Cerebellar nuclear complex (tissue), 1 donor: ENCODE measurements around the gene OPHN1.
"Not testable (repeated sequence)": the region's sequence is repeated elsewhere in the genome, so short reads cannot be mapped to it uniquely, and the experiment has no call there.

Source experiments
- DNase-seq, 2 experiments: peaks; one replicate each; lab custom pipeline; 2025; lab: John Stamatoyannopoulos, UW

The OPHN1 gene

GRCh38 chrX:68175562-68175961, 257.7 kb downstream of the OPHN1 start:
- no peak for DNase-seq

GRCh38 chrX:68163441-68163840, 269.9 kb downstream of the OPHN1 start:
- DNase-seq, result no peak

- no peak for DNase-seq
Observed at GRCh38 chrX:68147848-68148247, 285.4 kb downstream of the OPHN1 start.

- no peak for DNase-seq
Observed at GRCh38 chrX:68146054-68146453, 287.2 kb downstream of the OPHN1 start.

GRCh38 chrX:68139791-68140190, 293.5 kb downstream of the OPHN1 start:
- DNase-seq, result no peak

GRCh38 chrX:68133181-68133580, 300.1 kb downstream of the OPHN1 start:
- no peak for DNase-seq

- DNase-seq, result no peak
Observed at GRCh38 chrX:68132749-68133148, 300.5 kb downstream of the OPHN1 start.

- no peak for DNase-seq
Observed at GRCh38 chrX:68121835-68122234, 311.5 kb downstream of the OPHN1 start.

GRCh38 chrX:68121371-68121770, 311.9 kb downstream of the OPHN1 start:
- DNase-seq, result no peak

- no peak for DNase-seq
Observed at GRCh38 chrX:68115371-68115770, 317.9 kb downstream of the OPHN1 start.

GRCh38 chrX:68114573-68115129, 318.6 kb downstream of the OPHN1 start:
- DNase-seq, result no peak

- DNase-seq, result no peak
Observed at GRCh38 chrX:68113837-68114572, 319.3 kb downstream of the OPHN1 start.

- DNase-seq, result no peak
Observed at GRCh38 chrX:68112321-68112720, 321.0 kb downstream of the OPHN1 start.

- no peak for DNase-seq
Observed at GRCh38 chrX:68109162-68109561, 324.1 kb downstream of the OPHN1 start.

- no peak for DNase-seq
Observed at GRCh38 chrX:68098431-68098830, 334.9 kb downstream of the OPHN1 start.

GRCh38 chrX:68090266-68090665, 343.0 kb downstream of the OPHN1 start:
- DNase-seq, result no peak

- DNase-seq, result no peak
Observed at GRCh38 chrX:68087526-68087925, 345.8 kb downstream of the OPHN1 start.

GRCh38 chrX:68086709-68087108, 346.6 kb downstream of the OPHN1 start:
- no peak for DNase-seq

GRCh38 chrX:68084765-68085164, 348.5 kb downstream of the OPHN1 start:
- DNase-seq, result no peak

- DNase-seq, result no peak
Observed at GRCh38 chrX:68083510-68083909, 349.8 kb downstream of the OPHN1 start.

GRCh38 chrX:68079961-68080360, 353.3 kb downstream of the OPHN1 start:
- no peak for DNase-seq

GRCh38 chrX:68078801-68079200, 354.5 kb downstream of the OPHN1 start:
- not testable (repeated sequence) for DNase-seq

GRCh38 chrX:68077378-68077777, 355.9 kb downstream of the OPHN1 start:
- no peak for DNase-seq

GRCh38 chrX:68072041-68072440, 361.3 kb downstream of the OPHN1 start:
- no peak for DNase-seq
